ENCODE results near the gene FBXO38. TPM values are rescaled to one million over a fixed set of nuclear protein-coding genes. Genes with fewer than 3 reads are reported as not detected.
A peak's percentile ranks its signal among the peaks of the same experiment; 100 is the strongest.

Gene FBXO38
- polyA plus RNA-seq, 3 donors = 6.8 to 22.1 (median 14.8) TPM

GRCh38 chr5:148416416-148416815, 32.7 kb downstream of the FBXO38 start:
- no peak overlapping the region for H2AFZ ChIP-seq (ENCODE audit: insufficient read depth, low read depth, low read length, poor library complexity, severe bottlenecking)
- no peak for DNase-seq
- no peaks in the 10 kb centered on the region for H3K9me3 Mint-ChIP-seq
- no peaks in the 10 kb centered on the region for H3K4me1 Mint-ChIP-seq
- H3K27me3 Mint-ChIP-seq (ENCODE audit: low read depth in 3 of 3) = no peaks in the 10 kb centered on the region
- no peaks in the 10 kb centered on the region for H3K9me3 ChIP-seq (replicated peaks in 1 of 2; ENCODE audit: control insufficient read depth in 1 of 2, insufficient read depth in 1 of 2, low read length in 2 of 2)
- H3K4me3 ChIP-seq (replicated peaks in 1 of 3; ENCODE audit: low read depth in 2 of 3, low read length in 3 of 3) = no peak overlapping the region
- H3K9ac ChIP-seq (ENCODE audit: insufficient read depth, low read length, poor library complexity, severe bottlenecking) = no peak overlapping the region
- H3K36me3 Mint-ChIP-seq = peaks cover 79 to 89% of the 10 kb centered on the region in 2 donors
- peaks cover 15% of the 10 kb centered on the region for H4K20me1 ChIP-seq (ENCODE audit: insufficient read depth, low read length)
- H3K79me2 ChIP-seq (ENCODE audit: insufficient read depth, low read length) = no peaks in the 10 kb centered on the region
- H3K4me2 ChIP-seq (replicated peaks; ENCODE audit: extremely low read depth, low read length, poor library complexity, severe bottlenecking) = no peak overlapping the region
- H3K4me1 ChIP-seq (ENCODE audit: control insufficient read depth in 1 of 2, insufficient read depth in 2 of 2, low read length in 2 of 2) = no peaks in the 10 kb centered on the region
- no peak overlapping the region for H3K4me3 Mint-ChIP-seq
- intact Hi-C loops (cut with micrococcal nuclease) = no loop called here
- H3K36me3 ChIP-seq (replicated peaks in 1 of 2; ENCODE audit: control insufficient read depth in 1 of 2, insufficient read depth in 2 of 2, low read length in 2 of 2) = peaks cover 96% of the 10 kb centered on the region in 2 donors
- no peak overlapping the region for H3K27ac ChIP-seq (ENCODE audit: low read depth in 1 of 2, low read length in 2 of 2)
- TF ChIP-seq, protein P1, sequence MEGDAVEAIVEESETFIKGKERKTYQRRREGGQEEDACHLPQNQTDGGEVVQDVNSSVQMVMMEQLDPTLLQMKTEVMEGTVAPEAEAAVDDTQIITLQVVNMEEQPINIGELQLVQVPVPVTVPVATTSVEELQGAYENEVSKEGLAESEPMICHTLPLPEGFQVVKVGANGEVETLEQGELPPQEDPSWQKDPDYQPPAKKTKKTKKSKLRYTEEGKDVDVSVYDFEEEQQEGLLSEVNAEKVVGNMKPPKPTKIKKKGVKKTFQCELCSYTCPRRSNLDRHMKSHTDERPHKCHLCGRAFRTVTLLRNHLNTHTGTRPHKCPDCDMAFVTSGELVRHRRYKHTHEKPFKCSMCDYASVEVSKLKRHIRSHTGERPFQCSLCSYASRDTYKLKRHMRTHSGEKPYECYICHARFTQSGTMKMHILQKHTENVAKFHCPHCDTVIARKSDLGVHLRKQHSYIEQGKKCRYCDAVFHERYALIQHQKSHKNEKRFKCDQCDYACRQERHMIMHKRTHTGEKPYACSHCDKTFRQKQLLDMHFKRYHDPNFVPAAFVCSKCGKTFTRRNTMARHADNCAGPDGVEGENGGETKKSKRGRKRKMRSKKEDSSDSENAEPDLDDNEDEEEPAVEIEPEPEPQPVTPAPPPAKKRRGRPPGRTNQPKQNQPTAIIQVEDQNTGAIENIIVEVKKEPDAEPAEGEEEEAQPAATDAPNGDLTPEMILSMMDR (IDR thresholded peaks at IDR 0.05) = no peak
- no CpG with 5 or more reads among the region's 1 CpG for WGBS (ENCODE audit: insufficient coverage)
- no peaks in the 10 kb centered on the region for H3K27me3 ChIP-seq (ENCODE audit: control insufficient read depth in 2 of 2, insufficient read depth in 2 of 2, low read length in 2 of 2)
- H3K27ac Mint-ChIP-seq = peak overlapping the region in 1 of 7 donors; percentile 40

GRCh38 chr5:148416921-148417320, 33.2 kb downstream of the FBXO38 start:
- Histone ChIP-seq H3K27ac (ENCODE audit: low read depth in 1 of 2, low read length in 2 of 2) (no peak overlapping the region), H3K9me3 (replicated peaks in 1 of 2; ENCODE audit: control insufficient read depth in 1 of 2, insufficient read depth in 1 of 2, low read length in 2 of 2) (no peaks in the 10 kb centered on the region), H3K4me3 (replicated peaks in 1 of 3; ENCODE audit: low read depth in 2 of 3, low read length in 3 of 3) (no peak overlapping the region), H3K27me3 (ENCODE audit: control insufficient read depth in 2 of 2, insufficient read depth in 2 of 2, low read length in 2 of 2) (no peaks in the 10 kb centered on the region), H3K4me1 (ENCODE audit: control insufficient read depth in 1 of 2, insufficient read depth in 2 of 2, low read length in 2 of 2) (no peaks in the 10 kb centered on the region), H4K20me1 (ENCODE audit: insufficient read depth, low read length) (peaks cover 15% of the 10 kb centered on the region), H3K4me2 (replicated peaks; ENCODE audit: extremely low read depth, low read length, poor library complexity, severe bottlenecking) (no peak overlapping the region), H2AFZ (ENCODE audit: insufficient read depth, low read depth, low read length, poor library complexity, severe bottlenecking) (no peak overlapping the region), H3K36me3 (replicated peaks in 1 of 2; ENCODE audit: control insufficient read depth in 1 of 2, insufficient read depth in 2 of 2, low read length in 2 of 2) (peaks cover 95 to 96% of the 10 kb centered on the region in 2 donors), H3K79me2 (ENCODE audit: insufficient read depth, low read length) (no peaks in the 10 kb centered on the region), H3K9ac (ENCODE audit: insufficient read depth, low read length, poor library complexity, severe bottlenecking) (no peak overlapping the region)
- intact Hi-C loops (cut with micrococcal nuclease) = no loop called here
- H3K36me3 Mint-ChIP-seq = peaks cover 81 to 92% of the 10 kb centered on the region in 2 donors
- H3K4me3 Mint-ChIP-seq = no peak overlapping the region
- DNase-seq = no peak
- 93% methylated on average over 2 of the region's 7 CpGs for WGBS (ENCODE audit: insufficient coverage)
- H3K27me3 Mint-ChIP-seq (ENCODE audit: low read depth in 3 of 3) = no peaks in the 10 kb centered on the region
- H3K27ac Mint-ChIP-seq = peak overlapping the region in 2 of 7 donors; percentile 39 to 61
- no peaks in the 10 kb centered on the region for H3K9me3 Mint-ChIP-seq
- TF ChIP-seq, protein P1 (IDR thresholded peaks at IDR 0.05) = no peak
- H3K4me1 Mint-ChIP-seq = no peaks in the 10 kb centered on the region

All from CD14-positive monocyte (primary cell).